Stomach (tissue), 9 donors: ENCODE results near the gene NISCH. TPM values are rescaled to one million over a fixed set of nuclear protein-coding genes. Genes with fewer than 3 reads are reported as not detected.

ENCODE experiments used
- DNase-seq, 2 donors: peaks; one replicate each; pipeline versions ENCODE4 v3.0.0 to v3.0.0-alpha.2; 2013 to 2019
- H3K27ac ChIP-seq, 5 donors: fragments of 200-600 bp in 4 of 5; sonication (generic) in 4 of 5; one replicate each; pipeline ENCODE4 v1.5.1; 2013 to 2019; ENCODE audit warnings: mild to moderate bottlenecking in 1 of 5, moderate library complexity in 1 of 5
- H3K27me3 ChIP-seq, 3 donors: fragments of 200-600 bp; sonication (generic); one replicate each; pipeline ENCODE4 v1.5.1; 2017 to 2019; ENCODE audit warnings: mixed run types in 1 of 3
- H3K36me3 ChIP-seq, 4 donors: fragments of 200-600 bp; sonication (generic); 1 replicate in 3 of 4; 2 replicates in 1 of 4; pipeline ENCODE4 v1.5.1; 2016 to 2019
- H3K4me1 ChIP-seq, 4 donors: fragments of 200-600 bp; sonication (generic); one replicate each; pipeline ENCODE4 v1.5.1; 2016 to 2019
- H3K4me3 ChIP-seq, 4 donors: fragments of 200-600 bp; sonication (generic) in 3 of 4; one replicate each; pipeline ENCODE4 v1.5.1; 2016 to 2019; ENCODE audit warnings: mild to moderate bottlenecking in 1 of 4
- H3K9me3 ChIP-seq, 4 donors: fragments of 200-600 bp; sonication (generic); one replicate each; pipeline ENCODE4 v1.5.1; 2016 to 2019
- EP300 ChIP-seq: sonication (generic); formaldehyde crosslinking; IDR thresholded peaks from one replicate; pipeline ENCODE4 v1.6.1; 2017; ENCODE audit warnings: antibody characterized with exemption
- POLR2A ChIP-seq, 4 donors: fragments of 450-650 bp; IDR thresholded peaks; one replicate each; pipeline ENCODE4 v1.6.1; 2016; ENCODE audit warnings: antibody characterized with exemption in 4 of 4, control low read depth in 2 of 4, mild to moderate bottlenecking in 1 of 4, moderate library complexity in 1 of 4
- POLR2AphosphoS5 ChIP-seq, 3 donors: sonication (generic); formaldehyde crosslinking; IDR thresholded peaks; one replicate each; pipeline ENCODE4 v1.6.1; 2016; ENCODE audit warnings: antibody characterized with exemption in 3 of 3
- WGBS, 5 donors: extraction: QIAGEN DNeasy Blood & Tissue Kit in 3 of 5; methylation state at CpG; one replicate each; pipeline versions ENCODE4 v1.1.5 to v1.1.7; 2013 to 2018; 5-methylcytosine and 5-hydroxymethylcytosine counted together
- intact Hi-C: fragments of 100-400 bp; cut with DNase I; formaldehyde crosslinking; loops from one replicate; pipeline ENCODE4 v1.15.1; 2023; ENCODE audit warnings: low total_unique reads
- polyA plus RNA-seq, 3 donors: library from polyadenylated mRNA; stranded (reverse); fragments of 200-250 nt; gene quantifications; one replicate each; pipeline ENCODE4 v1.2.3, GENCODE V29; 2013
- total RNA-seq, 5 donors: library from RNA; depleted of rRNA; stranded (reverse); fragments of >200 nt; gene quantifications; one replicate each; pipeline versions ENCODE4 v1.1.0 to v1.2.3, GENCODE V29; 2014 to 2016
- TF ChIP-seq, protein P1 (sequence below), 7 experiments: fragments of 450-650 bp in 4 of 7; fragments of 200-600 bp in 3 of 7; sonication (generic) in 3 of 7; IDR thresholded peaks; one replicate each; pipeline ENCODE4 v1.5.1; 2016 to 2019; ENCODE audit warnings: antibody characterized with exemption in 7 of 7, control low read depth in 2 of 7, mild to moderate bottlenecking in 1 of 7
- donor health status: healthy with polysubstance abuse.
- donor health status: Bipolar disorder and iron deficiency.
- donor health status: healthy.

The NISCH gene
- total and polyA plus RNA-seq, 8 donors, result 18.3 to 456 (median 69.9) TPM

GRCh38 chr3:52433328-52433995, 21.9 kb upstream of the NISCH start:
- no peak for DNase-seq
- intact Hi-C loops, result no loop called here
- H3K4me1 ChIP-seq, result peaks cover 0 to 29% (median 15%) of the 10 kb centered on the region in 4 donors

GRCh38 chr3:52433996-52434479, 21.4 kb upstream of the NISCH start:
- Histone ChIP-seq H3K9me3 (no peaks in the 10 kb centered on the region), H3K27me3 (no peaks in the 10 kb centered on the region), H3K4me3 (no peak overlapping the region), H3K27ac (peak overlapping the region in 1 of 5 donors; percentile 8), H3K4me1 (peaks cover 0 to 23% (median 15%) of the 10 kb centered on the region in 4 donors), H3K36me3 (no peaks in the 10 kb centered on the region)
- DNase-seq, result no peak
- intact Hi-C loops, result no loop called here
- 86 to 96% (median 95%) methylated on average over 6 of the region's 6 CpGs for WGBS, 5 donors
- TF ChIP-seq, protein P1, sequence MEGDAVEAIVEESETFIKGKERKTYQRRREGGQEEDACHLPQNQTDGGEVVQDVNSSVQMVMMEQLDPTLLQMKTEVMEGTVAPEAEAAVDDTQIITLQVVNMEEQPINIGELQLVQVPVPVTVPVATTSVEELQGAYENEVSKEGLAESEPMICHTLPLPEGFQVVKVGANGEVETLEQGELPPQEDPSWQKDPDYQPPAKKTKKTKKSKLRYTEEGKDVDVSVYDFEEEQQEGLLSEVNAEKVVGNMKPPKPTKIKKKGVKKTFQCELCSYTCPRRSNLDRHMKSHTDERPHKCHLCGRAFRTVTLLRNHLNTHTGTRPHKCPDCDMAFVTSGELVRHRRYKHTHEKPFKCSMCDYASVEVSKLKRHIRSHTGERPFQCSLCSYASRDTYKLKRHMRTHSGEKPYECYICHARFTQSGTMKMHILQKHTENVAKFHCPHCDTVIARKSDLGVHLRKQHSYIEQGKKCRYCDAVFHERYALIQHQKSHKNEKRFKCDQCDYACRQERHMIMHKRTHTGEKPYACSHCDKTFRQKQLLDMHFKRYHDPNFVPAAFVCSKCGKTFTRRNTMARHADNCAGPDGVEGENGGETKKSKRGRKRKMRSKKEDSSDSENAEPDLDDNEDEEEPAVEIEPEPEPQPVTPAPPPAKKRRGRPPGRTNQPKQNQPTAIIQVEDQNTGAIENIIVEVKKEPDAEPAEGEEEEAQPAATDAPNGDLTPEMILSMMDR (IDR thresholded peaks at IDR 0.05), result no peak
- no peak for TF ChIP-seq POLR2A (IDR thresholded peaks at IDR 0.05)
- no peak for TF ChIP-seq EP300
- no peak for TF ChIP-seq POLR2AphosphoS5 (IDR thresholded peaks at IDR 0.05)

More at GRCh38 chr3:52433328-52433995, 21.9 kb upstream of the NISCH start:
- no peaks in the 10 kb centered on the region for H3K9me3 ChIP-seq
- no peaks in the 10 kb centered on the region for H3K36me3 ChIP-seq
- 63 to 79% (median 70%) methylated on average over 10 of the region's 10 CpGs for WGBS, 5 donors
- TF ChIP-seq POLR2A (IDR thresholded peaks at IDR 0.05) (no peak), EP300 (no peak), POLR2AphosphoS5 (IDR thresholded peaks at IDR 0.05) (no peak)
- TF ChIP-seq, protein P1 (IDR thresholded peaks at IDR 0.05), result no peak
- H3K27me3 ChIP-seq, result no peaks in the 10 kb centered on the region
- H3K4me3 ChIP-seq, result no peak overlapping the region
- peak overlapping the region in 2 of 5 donors; percentile 26 to 27 for H3K27ac ChIP-seq

- no peak overlapping the region for H3K4me3 ChIP-seq
- intact Hi-C loops, result no loop called here
- 88 to 94% (median 91%) methylated on average over 7 to 9 of the region's 9 CpGs for WGBS, 5 donors
Measured at GRCh38 chr3:52434491-52435115, 20.8 kb upstream of the NISCH start.

More at GRCh38 chr3:52434491-52435115, 20.8 kb upstream of the NISCH start:
- Histone ChIP-seq H3K4me1 (peaks cover 0 to 23% (median 15%) of the 10 kb centered on the region in 4 donors), H3K27me3 (no peaks in the 10 kb centered on the region), H3K9me3 (no peaks in the 10 kb centered on the region), H3K27ac (peak overlapping the region in 1 of 5 donors; percentile 8), H3K36me3 (no peaks in the 10 kb centered on the region)
- no peak for DNase-seq
- TF ChIP-seq POLR2A (IDR thresholded peaks at IDR 0.05) (no peak), EP300 (no peak), POLR2AphosphoS5 (IDR thresholded peaks at IDR 0.05) (no peak)
- TF ChIP-seq, protein P1 (IDR thresholded peaks at IDR 0.05), result no peak
